Activated CD4-positive, CD25-positive, alpha-beta regulatory T cell treated with anti-CD3 and anti-CD28 coated beads, Interleukin-2, amount 50 U/mL, for 24 hours (primary cell): Measurements from ENCODE around the gene MXD4.
"Not testable (repeated sequence)": the region's sequence is repeated elsewhere in the genome, so short reads cannot be mapped to it uniquely, and the experiment has no call there.

Source experiments
- ATAC-seq, 2 donors: fragments of 150-1000 bp; cut with Tn5 transposase; one replicate each; pipeline ENCODE4 v1.10.0; 2021; ENCODE audit warnings: mild to moderate bottlenecking in 1 of 2, moderate library complexity in 1 of 2

Gene MXD4

DNA sequence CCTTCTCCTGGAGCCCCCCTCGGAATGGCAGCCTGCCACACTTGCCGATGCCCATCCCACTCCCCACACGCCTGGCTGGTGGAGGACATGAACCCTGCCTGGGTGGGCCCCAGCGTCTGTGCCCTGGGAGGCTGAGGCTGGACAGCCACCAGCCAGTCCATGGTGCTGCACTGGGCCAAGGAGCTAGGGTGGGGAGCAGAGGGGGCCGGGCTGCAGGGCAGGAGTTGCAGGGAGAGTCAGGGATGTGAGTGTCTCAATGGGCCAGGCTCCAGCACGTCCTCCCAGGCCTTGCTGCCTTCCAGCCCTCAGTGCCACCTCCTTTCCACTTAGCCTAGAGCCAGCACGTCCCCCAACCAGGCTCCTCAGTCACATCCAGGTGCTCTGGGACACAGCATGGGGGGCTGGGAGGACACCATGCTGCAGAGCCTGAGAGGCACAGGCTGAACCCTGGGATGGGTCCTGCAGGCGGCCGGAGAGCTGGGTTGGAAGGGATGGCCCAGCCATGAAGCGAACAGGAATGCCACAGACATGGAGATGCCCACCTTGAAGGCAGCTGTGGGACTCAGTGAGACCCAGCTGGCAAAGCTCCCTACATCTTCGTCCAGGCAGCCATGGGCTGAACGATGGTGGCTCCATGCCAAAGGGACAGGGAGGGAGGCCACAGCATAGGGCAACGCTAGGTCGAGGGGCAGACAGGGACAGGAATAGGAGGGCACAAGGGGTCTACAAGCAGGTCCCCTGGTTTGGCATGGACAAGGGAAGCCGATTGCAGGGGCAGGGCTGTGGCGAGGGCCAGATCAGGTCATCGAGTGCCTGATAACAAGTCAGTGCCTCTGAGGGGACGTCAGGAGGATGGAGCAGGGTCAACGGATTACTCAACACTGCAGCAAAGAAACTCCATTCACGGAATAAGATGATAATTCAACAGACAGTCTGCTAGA, 30.1 kb upstream of the MXD4 start:
- no peak for ATAC-seq

DNA sequence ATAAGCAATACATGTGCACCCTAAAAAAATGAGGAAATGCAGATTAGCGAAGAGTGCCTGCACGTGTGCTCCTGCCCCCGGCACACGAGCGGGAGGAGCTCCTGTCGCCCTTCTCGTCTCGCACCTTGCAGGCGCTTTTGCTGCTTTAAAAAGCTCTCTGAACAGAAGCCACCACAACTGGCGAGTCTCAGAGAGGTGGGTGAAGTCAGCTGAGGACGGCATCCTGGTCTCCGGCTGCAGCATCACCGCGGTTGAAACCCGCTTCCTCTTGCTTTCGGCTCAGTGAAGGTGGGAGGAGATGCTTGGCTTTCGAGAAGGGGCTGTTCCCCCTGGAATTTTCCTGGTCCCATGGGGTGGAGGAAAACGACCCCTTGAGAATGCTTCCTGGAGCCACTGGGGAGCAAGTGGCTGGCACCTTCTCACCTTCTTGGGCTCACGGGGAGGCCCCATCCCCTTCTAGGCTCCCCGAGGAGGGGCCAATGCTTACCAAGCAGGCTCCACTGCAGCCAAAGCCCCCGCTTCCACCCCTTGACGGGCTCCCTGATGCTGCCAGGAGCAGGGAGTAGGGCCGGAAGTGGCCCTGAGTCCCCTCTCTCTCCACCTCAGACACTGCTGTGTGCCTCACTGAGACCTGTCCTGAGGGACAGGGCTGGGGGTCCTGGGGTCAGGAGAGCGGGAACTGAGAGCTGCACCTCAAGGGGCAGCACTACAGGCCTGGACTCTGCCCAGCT, 29.2 kb upstream of the MXD4 start:
- ATAC-seq, result peak; percentile 53 to 80

DNA sequence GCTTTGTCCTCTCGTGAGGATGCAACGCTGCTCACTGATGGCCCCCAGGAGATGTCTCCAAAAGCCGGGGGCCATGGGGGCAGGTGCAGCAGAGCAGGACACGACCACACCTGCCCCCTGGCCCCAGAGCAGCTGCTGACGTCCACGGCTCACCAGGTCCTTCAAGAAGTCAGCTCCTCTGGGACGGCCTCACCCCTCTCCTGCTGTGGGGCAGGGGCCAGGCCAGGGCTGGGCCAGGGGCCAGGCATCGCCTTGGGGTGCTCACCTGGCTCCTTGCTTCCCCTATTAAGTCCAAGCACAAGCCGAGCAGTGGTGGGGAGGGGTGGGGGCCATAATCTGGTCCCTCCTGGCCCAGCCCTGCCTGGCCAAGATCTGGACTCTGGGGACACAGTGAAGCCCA, 28.6 kb upstream of the MXD4 start:
- ATAC-seq, result no peak

DNA sequence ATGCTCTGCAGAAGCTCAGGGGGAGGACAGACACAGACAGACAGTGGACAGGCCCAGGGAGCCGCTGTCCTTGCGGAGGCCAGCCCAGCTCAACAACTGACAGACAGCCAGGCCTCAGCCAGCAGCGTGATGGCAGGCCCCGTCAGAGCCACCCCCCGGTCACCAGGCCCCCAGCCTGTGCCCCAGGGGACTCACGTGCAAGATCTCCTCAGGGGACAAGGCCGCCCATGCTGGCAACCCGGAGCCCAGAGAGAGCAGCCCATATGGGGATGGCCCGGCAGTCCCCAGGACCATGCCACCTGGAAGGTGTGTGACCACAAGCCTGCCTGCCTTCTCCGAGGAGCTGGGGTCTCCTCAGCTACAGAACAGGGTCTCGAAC, 28.0 kb upstream of the MXD4 start:
- ATAC-seq, result no peak

DNA sequence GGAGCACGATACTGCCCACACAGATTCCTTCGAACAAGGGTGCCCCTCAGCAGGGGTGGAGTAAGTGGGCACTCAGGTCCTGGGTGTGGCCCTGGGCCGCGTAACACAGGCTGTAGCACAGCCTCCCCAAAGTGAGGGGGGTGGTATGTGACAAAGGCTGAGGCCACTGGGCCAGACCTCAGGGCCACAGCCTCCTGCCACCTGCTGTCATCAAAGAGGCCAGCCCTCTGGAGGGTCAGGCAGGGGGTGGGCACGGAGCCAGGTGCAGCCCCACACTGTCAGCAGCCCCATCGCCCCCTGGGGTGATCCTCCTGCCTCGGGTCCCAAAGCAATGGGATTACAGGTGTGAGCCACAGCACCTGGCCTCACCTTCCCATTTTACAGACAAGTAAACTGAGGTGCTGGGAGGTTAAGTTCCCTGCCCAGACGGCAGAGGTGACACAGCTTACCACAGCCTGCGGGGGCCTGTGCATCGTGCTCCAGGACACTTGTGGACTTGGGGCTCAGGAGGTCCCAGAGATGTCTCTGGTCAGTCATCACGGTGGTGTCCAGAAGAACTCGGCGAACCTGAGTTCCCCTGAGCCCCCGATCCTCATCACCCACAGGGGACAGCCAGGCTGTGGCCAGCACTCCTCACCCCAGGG, 27.5 kb upstream of the MXD4 start:
- no peak for ATAC-seq

DNA sequence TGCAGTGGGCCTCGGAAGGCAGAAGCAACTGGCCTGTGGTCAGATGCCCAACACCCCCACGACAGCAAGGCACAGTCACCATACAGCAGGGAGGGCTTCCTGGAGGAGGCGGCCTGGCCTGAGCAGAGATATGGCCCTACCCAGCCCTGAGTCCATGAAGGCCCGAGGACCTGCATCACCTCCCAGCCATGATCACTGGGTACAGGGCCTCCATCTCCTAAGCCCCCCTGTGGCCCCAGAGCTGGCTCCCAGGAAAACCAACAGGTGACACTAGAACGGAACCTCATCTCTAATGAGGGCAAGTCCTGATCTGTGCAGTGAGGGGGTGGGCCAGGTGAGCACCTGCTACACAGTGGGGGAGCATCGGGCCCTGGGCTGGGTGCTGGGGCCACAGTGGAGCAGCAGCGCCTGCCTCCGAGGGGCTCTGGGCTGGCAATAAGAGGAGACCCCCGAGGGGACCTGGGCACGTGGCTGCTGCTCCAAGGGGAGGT, 26.2 kb upstream of the MXD4 start:
- ATAC-seq, result no peak

DNA sequence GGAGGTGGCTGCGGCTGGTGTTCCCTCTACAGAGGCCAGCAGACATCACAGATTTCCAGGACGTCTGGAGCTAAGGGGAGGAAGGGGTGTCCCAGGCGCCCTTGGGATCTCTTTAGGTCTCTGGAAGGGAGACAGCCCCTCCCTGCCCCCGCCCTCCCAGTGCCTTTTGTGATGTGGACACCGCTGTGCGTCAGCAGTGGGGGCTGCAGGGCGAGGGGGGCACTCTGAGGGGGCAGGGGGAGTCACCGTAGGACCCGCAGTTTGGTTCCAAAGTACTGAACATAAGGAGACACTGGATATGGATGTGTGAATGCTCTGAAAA, 25.6 kb upstream of the MXD4 start:
- ATAC-seq, result no peak

DNA sequence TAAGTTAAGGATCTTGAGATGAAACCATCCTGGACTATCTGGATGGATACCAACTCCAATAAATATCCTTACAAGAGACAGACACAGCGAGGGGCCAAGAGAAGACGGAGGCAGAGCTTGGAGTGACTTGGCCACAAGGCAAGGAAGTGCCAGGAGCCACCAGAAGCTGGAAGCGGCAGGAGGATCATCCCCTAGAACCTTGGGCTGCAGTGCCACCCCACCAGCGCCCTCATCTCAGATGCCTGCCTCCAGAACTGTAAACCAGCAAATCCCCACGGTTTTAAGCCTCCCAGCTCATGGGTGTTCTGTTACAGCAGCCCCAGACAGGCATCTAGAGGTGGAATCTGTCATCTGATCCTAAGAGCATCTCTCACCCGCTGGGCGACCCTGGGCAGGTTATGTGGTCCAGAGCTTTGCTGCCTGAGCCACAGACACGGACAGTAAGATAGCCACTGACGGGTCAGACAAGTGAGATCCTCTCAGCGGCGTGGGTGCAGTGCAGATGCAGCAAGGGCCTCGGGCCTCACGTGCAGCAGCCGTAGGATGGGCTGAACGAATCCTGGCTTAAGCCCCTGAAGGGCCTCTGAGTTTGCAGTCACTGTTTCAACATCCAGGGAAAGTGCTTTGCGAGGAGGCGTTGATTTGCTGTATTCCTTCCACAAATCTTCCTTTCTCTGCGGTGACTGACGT, 25.1 kb upstream of the MXD4 start:
- ATAC-seq, result no peak

DNA sequence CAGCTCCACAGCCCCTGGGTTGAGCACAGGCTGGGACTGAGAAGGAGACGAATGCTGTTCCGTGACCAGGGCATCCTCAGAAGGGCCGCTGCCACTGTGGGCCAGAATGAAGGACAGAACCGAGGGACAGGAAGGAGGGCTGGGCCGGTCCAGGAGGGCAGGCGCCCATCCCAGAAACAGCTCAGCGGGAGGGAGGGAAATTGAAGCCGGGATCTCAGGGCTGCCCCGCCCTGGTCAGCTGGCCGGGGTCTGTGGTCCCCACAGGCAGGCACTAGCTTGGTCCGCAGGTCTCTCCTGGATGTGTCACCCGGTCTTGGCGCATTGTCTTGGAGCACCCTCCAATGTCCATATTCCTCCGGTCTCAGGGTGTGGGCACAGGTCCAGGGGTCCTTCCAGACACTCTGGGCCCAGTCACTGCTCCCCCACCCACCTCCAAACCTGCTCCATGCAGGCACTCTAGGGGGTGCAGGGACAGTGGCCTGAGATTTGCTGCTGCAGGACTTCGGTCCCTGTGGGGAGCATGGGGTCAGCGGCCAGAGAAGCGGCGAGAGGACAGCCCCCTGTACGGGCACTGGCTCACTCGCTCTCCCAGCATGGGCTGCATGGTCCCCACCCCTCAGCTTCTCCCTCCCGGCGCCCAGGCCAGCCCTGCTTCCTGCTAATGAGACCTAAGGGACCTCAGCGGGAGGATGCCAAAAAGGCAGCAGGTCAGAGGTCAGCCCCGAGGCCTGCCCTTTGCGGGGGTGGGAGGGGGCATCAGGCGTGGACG, 23.9 kb upstream of the MXD4 start:
- ATAC-seq, result no peak

DNA sequence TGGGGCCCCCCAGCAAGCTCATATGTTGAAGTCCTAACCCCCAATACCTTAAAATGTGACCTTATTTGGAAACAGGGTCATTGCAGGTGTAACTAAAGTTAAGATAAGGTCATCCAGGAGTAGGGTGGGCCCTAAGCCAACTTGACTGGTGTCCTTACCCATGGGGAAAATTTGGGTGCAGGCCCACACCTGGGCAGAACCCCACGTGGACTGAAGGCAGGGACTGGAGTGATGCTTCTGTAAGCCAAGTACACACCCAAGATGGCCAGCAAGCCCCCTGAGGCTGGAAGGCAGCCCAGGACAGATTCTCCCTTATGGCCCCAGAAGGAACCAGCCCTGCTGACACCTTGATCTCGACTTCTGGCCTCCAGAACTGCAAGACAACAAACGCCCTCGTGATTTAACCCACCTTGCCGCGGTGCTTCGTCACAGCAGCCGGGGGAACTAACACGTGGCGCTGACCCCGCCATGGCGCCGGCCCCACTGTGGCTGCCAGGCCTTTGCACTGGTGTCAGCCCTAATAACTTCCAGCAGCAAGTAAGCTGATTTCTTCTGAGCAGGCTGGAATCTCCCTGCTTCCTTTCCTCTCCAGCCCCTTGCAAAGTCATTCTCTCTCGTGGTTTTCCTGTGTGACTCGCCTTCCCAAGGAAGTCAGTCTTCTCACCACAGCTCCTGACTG, 23.2 kb upstream of the MXD4 start:
- ATAC-seq, result no peak

DNA sequence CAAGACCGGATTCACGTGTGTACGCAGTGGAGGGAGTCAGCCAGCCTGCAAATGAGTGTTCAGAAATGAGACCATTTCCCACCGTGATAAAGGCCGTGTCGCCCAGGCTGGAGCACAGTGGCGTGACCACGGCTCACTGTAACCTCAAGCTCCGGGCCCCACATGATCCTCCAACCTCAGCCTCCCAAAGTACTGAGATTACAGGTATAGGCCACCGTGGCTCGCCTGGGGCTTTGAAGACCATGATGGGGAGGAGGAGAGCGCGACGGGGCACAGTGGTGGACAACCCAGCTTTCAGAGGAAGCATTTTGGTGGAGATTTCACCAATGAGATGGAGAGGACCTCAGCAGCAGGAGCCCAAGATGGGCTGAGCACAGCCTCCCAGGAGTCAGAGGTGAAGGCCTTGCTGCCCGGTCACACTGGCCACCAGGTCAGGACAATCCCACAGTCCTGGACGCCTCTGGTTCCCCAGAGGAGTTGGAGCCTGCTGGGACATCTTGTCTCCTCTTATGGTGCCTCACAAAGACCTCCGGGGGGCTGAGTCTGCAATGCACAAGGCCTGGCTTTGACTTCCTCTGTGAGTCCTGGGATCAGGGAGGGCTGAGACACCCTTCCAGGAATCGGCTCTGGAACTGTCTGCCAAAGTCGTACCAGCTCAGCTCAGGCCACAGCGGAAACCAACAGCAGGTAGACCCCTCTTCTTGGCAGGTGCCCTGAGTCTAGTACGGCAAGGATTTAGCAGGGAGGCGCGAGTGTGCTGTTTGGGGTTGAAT, 22.4 kb upstream of the MXD4 start:
- no peak for ATAC-seq

DNA sequence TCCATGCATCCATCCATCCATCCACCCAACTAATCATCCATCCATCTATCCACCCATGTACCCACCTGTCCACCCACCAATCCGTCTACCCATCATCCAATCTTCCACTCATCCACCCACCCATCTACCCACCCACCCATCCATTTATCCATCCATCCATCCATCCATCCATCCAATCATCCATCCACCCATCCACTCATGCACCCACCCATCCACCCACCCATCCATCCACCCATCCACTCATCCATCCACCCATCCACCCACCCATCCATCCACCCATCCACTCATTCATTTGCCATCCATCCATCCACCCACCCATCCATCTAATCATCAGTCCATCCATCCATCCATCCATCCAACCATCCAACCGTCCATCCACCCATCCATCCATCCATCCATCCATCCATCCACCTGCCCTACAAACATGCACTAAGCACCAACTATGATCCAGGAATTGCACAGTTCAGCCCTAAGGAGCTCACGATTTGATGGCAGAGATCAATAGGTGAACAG, 21.3 kb upstream of the MXD4 start:
- ATAC-seq, result no peak

DNA sequence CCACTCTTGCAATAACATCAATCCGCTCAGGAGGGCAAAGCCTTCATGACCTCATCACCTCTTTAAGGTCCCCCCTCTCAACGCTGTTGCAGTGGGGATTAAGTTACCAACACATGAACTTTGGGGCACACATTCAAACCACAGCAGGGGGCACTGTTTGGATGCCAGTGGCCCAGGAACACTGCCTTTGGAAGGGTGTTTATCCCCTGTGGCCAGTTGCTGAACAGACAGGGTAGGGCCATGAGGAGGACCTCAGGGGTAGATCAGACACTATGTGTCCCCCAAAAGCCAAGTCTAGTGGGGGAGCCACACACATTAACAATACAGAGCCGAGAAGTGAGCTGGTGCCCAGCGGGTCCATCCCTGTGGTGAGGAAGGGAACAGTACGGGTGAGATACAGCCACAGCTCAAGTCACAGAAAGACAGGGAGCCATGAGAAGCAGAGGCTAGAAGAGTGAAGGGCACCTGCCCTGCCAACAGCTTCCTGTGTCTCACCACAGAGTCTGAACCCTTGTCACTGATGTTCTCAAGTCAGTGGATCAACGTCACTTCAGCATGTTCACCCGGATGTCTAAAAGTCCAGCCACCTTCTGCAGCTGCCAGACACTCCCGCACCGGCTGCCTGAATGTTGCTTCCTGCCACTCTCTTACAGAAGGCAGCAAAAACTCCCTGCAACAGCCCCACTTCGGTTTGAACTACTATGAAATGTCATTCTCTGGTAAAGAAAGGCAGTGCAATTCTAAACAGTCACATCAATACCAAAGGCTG, 19.9 kb upstream of the MXD4 start:
- ATAC-seq, result peak; percentile 94 to 97

DNA sequence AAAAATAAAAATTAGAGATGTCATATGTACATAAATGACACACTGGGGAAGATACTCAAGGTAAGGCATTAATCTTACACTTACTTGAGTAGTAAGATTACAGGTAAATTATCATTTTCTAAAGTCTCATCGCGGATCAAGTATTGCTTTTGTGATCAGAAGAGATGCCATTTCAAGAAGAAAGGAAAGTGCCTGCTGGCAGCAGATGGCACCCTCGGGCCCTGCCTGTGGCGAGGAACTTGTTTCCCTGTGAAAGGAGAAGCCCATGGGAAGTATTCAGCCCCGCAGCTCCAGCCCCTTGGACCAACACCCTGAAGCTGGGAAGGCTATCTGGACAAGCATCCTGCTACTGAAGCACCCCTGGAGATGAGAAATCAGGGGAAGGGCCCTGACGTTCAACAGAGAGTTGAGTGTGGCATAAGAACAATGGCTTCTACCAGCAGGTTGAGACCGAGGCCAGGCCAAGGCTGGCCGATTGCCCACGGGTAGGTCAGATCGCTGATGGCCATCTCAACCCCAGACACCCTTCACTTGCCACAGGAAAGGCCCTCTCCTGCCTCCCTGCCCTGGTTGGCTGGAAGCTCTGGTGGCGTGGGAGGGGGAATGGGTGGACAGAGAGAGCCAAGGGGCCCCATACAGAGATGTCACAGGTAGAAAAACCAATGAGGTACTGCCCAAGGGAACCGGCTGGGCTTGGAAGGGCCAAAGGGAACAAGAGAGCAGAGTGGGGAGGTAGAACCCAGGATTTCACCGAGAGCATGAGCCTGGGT, 18.8 kb upstream of the MXD4 start:
- no peak for ATAC-seq

DNA sequence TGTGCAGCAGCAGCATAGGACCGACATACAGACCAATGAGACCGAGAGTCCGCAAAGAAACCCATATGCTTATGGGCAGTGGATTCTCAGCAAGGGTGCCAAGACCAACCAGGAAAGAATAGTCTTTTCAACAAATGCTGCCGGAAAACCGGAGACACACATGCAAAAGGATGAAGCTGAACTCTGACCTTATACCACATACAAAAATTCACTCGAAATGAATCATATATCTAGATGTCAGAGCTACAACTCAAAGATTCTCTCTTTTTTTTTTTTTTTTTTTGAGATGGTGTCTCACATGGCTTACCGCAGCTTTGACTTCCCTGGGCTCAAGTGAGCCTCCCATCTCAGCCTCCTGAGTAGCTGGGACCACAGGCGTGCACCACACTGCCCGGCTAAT, 16.0 kb upstream of the MXD4 start:
- no peak for ATAC-seq

DNA sequence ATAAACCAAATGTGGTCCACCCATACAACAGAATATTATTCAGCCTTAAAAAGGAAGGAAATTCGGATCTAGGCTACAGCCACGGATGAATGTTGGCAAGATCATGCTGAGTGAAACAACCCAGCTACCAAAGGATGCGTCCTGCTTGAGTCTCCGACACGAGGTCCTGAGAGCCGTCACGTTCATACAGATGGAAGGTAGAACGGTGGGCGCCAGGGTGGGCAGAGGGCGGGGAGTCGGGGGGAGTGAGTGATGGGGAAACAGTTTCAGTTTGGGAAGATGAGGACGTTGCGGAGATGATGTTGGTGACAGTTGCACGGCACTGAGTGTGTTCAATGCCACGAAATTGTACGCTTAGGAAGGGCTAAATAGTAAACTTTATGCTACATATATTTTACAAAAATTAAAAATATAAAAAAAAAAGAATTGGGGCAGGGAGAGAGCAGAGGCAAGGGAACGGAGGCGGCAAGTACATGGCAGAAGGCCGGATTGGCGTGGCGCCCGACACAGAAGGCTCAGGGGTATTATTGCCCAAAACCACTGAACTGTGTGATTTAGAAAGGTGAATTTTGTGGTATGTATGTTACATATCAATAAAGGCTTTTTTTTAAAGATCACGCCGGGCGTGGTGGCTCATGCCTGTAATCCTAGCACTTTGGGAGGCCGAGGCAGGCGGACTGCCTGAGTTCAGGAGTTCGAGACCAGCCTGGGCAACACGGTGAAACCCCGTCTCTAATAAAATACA, 14.8 kb upstream of the MXD4 start:
- ATAC-seq, result no peak

DNA sequence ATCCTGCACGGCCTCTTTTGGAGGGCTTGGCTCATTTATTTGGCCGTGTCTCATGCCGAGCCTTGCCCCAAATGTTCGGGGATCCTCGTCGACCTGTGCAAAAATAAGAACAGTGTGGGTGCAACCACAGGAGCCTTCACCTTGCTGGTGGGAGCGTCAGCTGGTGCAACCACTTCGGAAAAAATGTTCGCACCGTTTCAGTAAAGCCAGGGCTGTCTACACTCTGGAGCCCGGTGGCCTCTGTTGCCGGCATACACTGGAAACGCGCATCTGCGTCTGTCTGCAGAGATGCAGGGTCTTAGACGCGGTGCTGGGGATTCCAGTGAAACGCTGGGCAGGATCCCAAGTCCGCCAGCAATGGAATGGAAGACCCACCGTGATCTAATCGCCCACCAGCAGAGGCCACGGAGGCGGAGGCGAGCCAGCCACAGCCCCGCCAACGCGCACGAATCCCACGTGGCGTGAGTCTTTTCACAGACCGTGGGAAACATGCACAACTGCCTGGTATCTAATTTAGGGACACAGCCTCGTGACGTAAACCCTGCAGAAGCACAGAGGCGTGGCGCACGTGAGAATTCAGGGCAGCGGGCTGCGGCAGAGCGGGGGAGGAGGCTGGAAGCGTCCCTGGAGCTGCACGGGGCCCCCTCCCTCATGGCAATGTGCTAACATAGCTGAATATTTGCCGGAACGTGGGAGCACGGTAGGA, 13.8 kb upstream of the MXD4 start:
- no peak for ATAC-seq

DNA sequence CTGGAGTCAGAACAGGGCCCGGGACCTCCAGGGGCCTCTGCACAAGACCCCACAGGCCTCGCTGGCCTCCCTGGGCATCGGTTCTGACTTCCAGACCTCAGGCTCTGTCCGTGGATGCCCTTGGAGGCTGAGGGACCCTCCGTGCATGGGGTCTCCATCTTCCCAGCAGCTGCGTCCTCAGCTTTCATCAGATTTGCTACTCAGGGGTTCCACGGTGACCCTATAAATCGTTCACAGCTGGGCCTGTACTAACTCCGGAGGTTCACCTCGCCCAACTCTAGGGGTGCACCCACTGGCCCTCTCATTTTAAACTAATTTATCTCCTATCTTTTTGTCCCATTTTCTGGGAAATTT, 13.1 kb upstream of the MXD4 start:
- not testable (repeated sequence) for ATAC-seq
